Stimulated activated CD4-positive, alpha-beta T cell treated with anti-CD3 and anti-CD28 coated beads, Interleukin-12 subunit alpha, Interleukin-12 subunit beta, amount 100 ng/mL, for 4 hours (primary cell): ENCODE data around the gene DTNB.
"Not testable (repeated sequence)": the region's sequence is repeated elsewhere in the genome, so short reads cannot be mapped to it uniquely, and the experiment has no call there.

Experiments
- DNase-seq: peaks from one replicate; pipeline ENCODE4 v3.0.0-alpha.2; 2020

DTNB gene

DNA sequence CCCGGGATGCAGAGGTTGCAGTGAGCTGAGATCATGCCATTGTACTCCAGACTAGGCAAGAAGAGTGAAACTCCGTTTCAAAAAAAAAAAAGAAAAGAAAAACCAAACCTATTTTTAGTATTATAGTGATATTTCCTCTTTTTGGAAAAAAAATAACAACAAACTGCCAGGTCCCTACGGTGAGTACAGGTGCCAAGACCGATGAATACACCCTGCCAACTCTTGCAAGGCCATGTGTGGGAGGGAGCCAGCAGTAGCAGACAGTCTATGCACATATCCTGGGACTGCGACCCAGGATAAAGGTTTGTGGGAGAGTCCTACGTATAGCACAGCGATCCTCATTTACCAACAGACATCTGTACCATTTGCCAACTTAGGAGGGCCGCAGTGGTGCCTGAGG lies 262.1 kb downstream of the DTNB start:
- DNase-seq, result no peak

DNA sequence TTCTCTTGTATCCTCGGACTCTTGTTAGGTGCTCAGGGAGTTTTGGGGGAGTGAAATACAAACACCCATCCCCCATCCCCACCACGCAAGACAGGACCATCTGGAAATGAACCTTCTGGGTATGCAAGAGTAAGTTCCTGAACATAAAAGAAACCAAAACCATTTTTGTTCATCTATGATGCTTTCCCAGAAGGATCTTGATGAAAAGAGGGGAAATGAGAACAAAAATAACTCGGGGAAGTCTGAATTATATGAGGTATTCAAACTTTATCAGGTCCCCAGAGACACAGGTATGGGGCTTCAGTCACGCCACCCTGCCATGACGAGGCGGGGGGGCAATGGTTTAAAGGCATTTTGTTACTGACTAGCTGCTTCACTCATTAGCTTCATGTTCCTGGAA lies 263.0 kb downstream of the DTNB start:
- no peak for DNase-seq

DNA sequence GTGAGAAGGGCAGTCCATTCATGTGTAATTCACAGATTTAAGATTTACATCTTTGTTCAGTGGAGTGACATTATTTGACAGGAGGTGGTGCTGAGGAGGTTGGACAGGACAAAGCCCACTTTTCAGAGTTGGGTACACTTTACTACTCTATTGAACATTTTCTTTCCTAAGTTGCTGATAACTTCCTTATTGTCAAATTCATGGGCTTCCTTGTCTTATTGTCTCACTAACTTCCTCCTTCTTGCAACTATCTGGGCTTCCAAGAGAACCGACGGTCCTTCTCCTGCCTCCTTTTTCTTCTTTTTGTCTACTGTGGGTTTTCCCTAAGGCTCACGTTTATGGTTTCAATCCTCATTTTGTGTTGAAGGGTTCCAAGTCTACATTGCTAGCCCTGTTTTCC lies 263.9 kb downstream of the DTNB start:
- DNase-seq, result no peak

DNA sequence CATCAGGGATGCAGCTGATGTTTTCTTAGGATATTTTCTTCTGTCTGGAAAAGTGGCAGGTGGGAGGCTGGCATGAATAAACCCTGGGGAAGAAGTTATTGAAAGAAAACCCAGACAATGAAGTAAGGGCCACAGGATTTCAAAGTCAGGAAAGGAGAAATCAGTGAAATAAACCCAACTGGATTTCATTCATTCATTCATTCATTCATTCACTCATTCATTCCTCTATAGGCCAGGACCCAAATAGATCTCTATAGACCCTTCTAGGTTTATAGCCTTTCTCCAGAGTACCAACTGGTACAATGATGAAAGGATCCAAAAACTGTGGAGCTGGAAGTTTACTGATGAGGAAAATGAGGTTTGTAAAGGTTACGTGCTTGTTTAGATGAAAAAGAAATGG lies 264.3 kb downstream of the DTNB start:
- no peak for DNase-seq

DNA sequence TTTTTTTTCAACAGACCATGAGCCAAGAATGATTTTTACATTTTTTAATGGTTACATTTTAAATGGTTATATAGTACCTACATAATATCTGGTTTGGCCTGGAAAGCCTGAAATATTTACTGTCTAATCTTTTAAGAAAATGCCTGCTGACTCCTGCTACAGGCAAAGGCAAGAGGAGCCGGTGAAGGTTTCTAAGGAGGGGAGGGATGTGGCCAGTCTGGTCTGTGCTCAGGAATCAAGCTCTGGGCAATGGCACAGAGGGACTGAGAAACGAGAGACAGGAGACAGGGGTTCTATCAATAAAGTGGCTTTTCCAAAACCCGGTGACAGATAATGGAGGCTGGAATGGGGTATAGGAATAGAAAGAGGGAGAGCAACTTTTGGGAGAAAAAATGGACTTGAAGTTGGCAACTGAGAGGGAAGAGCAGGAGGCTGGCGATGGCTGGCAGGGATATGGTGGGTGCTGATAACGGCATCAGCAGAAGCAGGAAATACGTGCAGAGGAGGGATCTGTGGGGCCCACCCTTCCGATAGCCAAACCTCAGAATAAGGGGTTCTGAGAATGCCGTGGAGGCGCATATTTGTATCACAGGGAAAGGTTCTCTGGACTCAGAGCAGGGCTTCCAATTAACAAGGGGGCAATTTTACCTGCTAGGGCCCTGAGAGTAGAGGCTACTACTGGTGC lies 267.6 kb downstream of the DTNB start:
- DNase-seq, result no peak

DNA sequence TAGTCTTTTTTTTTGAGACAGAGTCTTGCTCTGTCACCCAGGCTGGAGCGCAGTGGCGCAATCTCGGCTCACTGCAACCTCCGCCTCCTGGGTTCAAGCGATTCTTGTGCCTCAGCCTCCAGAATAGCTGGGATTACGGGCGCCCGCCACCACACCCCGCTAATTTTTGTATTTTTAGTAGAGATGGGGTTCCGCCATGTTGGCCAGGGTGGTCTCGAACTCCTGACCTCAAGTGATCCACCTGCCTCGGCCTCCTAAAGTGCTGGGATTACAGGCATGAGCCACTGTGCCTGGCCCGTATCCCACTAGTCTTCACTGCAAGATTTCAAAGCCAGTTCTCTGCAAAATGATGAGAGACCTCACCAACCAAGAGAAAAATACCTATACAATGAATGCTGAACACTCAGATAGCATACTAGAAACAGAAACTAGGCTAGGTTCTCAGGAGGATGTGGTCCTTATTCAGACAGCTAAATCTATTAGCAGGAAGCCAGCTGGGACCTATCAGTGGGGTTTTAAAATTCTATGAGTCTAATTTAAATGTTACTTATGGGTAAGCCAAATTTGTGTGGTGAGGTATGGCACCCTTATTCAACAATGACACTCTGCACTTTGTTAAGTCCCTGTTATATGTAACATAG lies 270.1 kb downstream of the DTNB start:
- not testable (repeated sequence) for DNase-seq

DNA sequence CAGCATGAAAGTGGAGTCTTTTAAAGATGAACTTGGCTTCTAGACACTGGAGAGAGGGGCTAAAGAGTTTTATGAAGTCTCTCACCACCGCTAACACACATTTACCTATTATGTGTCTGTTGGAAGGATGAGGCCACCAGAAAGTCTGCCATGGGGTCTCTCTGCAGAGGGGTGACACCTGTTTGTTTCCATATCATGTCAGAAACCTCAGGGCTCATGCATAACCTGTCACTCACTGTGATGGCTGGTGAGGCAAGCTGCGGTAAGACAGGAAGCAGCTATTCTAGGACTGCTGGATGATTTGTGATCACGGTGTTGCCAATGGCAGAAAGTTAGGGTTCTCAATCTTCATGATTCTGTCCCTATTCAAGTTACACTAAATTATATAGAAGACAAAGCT lies 270.9 kb downstream of the DTNB start:
- no peak for DNase-seq

DNA sequence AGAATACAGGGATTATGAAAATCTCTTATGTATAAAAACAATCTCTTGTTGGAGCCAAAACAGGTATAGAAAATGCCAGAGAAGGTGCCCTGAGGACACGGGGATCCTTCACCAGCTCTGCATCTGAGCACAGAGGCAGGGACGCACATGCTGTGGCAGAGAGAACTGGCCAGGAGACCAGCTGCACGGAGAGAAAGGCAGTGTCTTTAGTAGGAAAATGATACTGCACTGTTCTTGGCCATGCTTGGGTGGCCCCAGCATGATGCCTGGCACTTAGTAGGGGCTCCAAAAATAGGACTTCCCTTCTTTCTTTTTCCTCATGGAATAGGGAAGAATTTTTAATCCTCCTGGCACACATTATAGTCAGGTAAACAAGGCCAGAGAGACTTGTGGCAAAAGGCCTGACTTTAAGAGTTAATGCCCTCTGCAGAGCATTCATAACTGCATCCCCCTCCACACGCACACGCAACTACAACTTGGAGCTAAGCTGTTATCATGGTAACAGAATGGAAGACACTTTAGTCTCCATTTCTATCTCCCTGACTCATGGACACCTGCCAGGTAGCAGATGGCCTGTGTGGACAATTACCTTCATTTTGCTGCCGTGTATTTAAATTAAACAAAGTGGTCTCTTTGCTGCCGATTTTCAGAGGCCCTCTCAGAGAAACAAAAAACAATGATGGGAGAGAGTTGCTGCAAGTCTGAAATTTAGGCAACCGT lies 271.9 kb downstream of the DTNB start:
- DNase-seq, result no peak

DNA sequence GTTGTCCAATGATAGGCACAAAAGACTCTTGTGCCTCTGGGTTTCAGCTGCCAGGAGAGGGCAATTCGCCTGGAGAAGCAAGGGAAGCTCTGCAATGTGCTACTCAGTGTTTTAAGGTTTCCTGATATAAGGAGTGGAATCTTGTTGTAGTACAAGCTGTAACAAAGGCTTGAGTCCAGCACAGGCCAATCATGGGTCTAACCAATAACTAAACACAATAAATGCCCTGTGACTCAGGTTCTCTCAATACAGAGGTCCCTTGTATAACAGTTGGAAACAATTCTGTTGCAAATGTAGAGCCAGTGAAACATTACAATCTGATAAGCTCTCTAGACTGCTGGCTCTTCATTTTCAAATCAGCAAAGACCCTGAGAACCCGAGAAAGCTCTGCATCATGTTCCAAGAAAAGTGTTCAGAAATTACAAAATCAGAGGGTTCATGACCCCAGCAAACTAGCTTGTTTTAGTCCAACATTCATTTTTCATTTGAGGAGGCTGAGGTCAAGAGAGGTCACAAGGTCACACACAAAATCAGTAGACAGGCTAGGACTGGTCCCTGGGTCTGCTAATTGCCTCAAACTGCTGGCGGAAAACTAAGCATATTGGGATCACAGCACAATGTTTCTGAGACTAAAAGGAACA lies 272.7 kb downstream of the DTNB start:
- DNase-seq, result no peak

DNA sequence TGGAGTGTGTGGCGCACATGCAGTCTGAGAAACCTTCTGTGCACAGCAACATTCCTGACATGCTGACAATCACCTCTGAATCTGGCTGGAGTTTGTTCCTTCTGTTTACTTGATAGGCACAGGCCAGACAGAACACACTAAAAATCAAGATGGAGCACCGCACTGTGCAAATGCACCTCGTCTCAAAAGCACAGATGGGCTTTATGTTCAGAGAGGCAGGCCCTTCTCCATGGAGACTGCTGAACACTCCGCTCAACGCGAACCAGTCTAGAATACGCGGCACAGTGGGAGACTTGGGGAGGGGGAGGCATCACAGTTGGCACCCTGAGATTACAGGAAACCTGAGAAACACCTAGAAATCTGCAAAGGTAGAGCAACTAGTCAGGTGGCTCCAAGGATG lies 273.2 kb downstream of the DTNB start:
- no peak for DNase-seq

DNA sequence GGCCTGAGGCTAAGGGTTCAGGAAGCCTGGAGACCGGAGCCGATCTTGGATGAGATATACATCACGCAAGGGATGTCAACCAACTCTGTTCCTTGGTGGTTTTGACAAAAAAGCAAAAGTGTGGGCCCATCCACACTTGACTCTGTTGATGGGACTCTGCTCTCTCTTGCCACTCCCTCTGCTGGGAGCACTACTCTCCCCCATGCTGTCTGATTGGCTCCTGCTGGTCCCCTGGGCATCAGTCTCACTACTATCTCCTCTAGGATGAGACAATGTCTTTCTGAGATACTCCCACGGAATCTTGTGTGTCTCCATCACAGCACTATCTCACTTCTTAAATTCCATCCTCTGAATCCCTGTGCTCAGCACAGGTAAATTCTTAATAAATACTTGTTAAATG lies 274.8 kb downstream of the DTNB start:
- DNase-seq, result no peak

DNA sequence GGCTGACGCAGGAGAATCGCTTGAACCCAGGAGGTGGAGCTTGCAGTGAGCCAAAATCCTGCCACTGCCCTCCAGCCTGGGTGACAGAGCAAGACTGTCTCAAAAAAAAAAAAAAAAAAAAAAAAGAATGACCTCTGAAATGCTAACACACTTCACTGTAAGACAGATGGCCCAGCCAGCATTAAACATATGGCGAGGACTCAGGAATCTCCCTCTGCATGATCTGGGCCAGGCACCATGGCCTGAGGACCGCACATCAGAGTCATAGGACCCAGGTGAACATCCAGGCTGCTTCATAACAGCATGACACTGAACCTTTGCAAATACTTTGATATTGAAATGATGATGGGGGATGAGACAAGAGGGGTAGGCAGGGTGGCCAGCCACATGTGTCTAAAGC lies 275.6 kb downstream of the DTNB start:
- no peak for DNase-seq

DNA sequence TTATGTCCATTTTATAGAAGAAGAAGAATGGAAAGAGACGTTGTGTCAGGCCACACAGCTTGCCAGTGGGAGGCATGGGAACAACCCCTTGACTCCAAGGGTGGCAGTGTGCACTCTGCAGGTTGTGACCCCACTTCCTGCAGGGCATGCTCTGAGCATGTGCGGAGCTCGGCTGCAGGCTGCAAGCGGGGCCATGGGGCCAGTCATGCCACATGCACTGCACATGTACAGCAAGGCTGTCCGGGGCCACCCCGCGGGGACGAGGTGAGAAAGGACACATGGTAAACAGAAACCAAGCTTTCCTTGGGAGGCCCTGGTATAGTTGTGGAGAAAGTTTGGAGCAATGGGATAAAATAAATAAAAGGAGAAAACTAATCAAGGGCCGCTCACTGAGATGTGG lies 284.2 kb downstream of the DTNB start:
- no peak for DNase-seq

DNA sequence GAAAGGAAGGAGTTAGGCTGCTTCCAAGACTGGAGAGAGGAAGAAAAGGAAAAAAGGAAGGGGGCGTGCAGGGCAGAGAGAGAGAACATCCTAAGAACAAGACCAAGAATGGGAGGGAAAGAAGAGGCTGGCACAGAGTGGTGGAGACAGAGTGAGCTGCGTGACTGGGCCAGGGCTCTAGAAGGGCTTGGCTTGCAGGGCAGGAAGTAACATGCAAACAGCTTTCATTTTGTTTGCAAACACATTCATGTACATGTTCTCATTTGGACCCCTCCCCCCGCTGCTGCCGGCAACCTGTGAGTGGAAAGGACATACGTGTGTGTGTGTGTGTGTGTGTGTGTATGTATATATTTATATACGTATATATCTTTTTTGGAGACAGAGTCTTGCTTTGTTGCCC lies 284.9 kb downstream of the DTNB start:
- no peak for DNase-seq

DNA sequence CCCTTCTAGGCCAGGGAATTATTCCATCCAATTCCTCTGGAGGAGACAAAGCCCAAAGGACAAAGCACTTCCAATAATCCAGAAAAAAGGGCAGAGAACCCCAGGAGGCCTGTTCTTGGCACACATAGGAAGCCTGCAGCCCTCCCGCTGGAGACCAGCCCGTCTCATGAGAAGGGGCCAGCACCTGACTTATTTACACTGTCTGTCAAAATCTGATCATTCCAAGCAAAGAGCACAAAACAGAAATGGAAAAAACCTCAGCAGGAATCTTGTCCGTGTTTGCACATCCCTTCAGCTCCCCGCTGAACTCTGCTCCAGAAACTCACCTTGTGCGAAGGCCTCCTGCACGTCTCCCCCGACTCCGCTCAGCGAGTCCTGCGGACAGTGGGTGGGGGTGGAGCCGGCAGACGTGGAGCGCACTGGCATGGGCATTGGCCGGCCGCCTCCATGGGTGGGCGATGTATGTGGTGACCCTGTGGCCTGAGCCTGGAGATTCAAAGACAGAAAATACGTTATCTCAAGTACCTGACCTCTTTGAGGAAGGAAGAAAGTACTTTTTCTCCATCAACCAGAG lies 285.4 kb downstream of the DTNB start:
- DNase-seq, result no peak

DNA sequence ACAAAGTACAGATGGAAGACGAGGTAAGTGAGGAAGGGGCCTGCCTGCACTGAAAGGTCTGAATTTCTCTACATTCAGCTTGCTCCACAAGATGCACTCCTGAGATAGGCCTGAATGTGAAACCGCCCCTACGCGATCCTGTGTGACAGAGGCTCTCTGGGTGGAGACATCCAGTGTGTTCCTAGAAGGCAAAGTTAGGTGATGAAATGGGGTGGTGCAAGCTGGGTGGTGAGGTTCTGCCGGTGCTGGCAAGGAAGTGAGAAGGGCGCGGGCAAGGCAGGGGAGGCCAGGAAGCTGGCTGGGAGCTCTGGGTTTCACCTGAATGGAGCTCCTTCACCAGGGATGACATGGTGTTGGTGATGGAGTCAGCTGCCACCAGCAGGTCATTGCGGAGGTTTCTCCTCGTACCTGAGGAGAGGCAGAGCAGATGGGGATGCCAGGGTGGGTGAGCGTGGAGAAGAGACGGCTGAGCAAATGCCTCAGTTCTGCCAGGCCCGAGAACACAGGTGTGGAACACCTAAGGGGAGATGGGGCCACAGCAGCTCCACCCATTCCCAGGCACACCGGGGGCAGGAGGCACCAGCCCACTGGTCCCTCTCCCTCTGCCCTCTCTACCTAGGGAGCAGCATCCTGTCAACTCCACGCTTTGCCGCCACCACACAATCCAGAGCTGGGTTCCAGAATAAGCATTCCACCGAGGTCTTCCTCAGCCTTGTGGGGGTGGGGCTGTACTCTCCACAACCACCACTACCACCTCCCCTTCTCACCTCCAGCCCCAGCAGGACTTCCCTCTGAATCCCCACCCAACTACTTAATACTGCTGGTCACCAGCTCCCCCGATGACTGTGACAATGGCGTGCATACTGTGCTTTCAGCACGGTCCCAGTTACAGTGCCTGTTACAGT lies 286.2 kb downstream of the DTNB start:
- DNase-seq, result no peak

DNA sequence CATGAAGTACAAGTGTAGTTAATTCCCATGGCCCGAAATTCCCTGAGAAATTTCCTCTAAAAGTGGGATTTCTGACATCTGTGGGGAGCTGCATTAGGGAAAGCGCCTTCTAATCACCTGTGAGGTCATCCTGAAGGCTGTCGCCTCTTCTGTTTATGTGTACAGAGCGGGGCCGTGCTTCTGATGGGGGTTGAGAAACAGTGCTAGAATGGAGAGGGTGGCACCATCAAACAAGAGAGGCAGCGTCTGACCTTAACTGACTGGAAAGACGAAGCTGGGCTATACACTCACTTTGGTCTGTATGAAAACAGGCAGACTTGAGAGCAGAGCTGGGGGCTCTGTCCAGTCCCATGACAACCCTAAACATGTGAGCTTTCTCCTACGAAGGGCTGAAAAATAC lies 287.5 kb downstream of the DTNB start:
- DNase-seq, result no peak

DNA sequence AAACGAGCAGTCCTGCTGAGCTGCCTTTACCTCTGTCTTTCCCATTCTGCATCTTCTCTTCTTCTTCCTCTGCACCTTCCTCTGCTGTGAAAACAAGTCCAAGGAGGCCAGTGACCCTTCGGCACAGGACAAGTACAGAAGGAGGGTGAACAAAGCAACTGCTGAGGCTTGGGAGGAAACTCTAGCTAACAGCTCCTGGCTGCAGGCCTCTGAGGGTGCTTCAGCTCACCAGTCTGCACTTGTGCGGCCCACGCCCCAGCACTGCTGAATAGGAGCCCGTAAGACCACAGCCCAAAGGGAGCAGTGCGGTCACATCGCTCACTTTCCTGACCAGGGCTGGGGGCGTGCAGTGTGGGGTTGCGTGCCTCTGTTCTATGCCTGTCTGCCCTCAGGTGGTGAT lies 289.6 kb downstream of the DTNB start:
- no peak for DNase-seq

DNA sequence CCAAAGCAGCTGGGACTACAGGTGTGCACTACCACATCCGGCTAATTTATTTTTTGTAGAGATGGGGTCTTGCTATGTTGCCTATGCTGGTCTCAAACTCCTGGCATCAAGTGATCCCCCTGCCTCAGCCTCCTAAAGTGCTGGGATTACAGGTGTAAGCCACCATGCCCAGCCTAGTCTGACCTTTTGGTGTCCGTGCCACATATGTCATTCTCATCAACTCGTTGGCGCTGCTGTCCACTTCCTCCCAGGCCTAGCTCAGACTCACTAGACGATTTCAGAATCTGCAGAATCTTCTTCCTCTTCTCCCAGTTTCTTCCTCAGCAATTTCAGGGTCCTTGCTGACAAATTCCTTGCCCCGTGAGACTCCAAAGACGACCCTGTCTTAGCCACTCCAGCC lies 291.9 kb downstream of the DTNB start:
- no peak for DNase-seq

DNA sequence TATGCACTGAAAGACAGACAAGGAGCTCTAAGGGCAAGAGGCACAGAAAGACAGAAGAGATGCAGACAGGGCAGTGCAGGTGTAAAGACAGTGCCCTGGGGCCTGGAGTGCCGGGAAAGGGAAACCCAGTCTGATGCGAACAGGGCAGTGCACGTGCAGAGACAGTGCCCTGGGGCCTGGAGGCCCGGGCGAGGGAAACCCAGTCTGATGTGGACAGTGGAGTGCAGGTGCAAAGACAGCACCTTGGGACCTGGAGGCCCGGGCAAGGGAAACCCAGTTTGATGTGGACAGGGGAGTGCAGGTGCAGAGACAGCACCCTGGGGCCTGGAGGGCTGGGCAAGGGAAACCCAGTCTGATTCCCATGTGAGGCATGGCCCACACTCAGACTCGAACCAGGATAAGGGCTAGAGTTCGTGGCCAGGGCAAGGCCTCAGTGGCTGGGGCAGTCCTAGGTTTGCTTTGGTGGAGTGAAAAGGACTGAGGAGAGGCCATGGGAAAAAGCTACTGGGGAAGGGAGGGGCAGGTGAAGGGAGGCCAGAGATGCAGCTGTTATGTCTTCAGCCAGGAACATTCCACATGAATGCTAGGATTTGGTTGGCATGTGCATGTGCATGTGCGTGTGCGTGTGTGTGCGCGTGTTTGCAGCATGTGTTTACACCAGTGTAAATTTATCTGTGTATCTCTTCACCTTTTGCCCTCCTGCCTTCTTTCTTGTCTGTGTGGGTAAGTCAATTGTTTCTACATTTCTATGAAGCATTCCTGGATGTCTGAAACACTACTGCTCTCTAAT lies 292.6 kb downstream of the DTNB start:
- no peak for DNase-seq

DNA sequence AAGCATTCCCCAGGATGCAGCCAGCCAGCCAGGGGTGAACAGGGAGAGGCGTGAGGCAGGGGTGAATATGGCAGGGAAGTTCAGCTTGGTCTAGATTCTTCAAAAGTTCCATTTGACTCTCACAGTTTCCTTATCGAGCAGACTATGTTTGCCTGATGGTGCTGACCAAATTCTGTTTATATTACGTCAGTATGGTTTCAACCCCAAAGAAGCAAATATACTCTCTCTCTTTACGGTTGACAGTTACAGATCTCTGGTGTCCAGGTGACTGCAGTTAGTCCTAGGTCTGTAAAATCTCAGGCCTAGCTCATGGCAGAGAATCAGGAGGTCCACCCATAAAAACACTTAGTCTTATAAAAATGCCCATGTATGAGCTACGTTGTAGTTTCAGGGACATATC lies 293.4 kb downstream of the DTNB start:
- no peak for DNase-seq

DNA sequence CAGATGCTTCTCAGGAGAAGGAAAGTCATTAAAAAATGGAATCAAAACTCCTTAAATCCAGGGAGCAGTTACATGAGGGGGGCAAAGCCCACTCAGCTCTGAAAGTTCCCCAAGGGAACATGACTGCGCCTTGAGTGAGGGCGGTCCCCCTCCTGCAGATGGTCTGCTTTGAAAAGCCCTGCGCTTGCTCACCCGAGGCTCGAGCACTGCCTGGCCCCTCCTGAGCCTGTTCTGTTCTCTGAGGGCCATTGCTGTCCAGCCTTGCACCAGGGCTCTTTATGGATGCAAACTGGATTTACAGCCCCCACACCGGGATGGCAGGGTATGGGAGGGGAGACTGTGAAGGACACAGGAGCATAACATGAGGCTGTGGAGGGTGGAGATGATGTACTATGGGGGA lies 293.8 kb downstream of the DTNB start:
- DNase-seq, result no peak
